Measurements from ENCODE around the gene STK31.

DNA sequence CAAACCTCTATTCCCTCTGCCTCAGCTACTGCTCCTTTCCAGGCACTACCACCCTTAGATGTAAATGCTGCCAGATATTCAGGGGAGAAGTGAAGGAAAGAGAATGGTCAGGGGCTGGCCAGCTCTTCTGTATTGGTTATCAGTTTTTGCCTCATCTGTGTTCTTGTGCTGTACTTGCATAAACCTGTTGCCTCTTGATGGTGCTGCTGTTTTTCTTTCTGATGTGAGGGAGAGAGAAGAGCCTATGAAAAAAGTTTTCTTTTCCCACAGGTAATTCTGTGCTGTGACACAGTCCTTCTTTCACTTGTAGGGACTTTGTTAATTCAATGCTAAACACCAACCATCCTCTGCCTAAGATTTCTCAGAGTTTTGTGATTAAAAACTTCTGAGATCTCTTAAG is 57.5 kb downstream of the STK31 start:
- no peak for TF ChIP-seq TAF1 (conservative IDR thresholded peaks at IDR 0.05)
- no peak for TF ChIP-seq CTCF (IDR thresholded peaks at IDR 0.05; ENCODE audit: low read depth, low read length, missing input control)
- no peak for TF ChIP-seq GABPA (IDR thresholded peaks at IDR 0.05 in 1 of 2, conservative IDR thresholded peaks at IDR 0.05 in 1 of 2)
